Kidney tubule cell (primary cell): ENCODE results near the gene UBTFL1.
"Not testable (repeated sequence)": the region's sequence is repeated elsewhere in the genome, so short reads cannot be mapped to it uniquely, and the experiment has no call there.

Source experiments
- DNase-seq: peaks from one replicate; pipeline ENCODE4 v3.0.0-alpha.2; 2018; ENCODE audit warnings: low spot score

UBTFL1 gene, protein sequence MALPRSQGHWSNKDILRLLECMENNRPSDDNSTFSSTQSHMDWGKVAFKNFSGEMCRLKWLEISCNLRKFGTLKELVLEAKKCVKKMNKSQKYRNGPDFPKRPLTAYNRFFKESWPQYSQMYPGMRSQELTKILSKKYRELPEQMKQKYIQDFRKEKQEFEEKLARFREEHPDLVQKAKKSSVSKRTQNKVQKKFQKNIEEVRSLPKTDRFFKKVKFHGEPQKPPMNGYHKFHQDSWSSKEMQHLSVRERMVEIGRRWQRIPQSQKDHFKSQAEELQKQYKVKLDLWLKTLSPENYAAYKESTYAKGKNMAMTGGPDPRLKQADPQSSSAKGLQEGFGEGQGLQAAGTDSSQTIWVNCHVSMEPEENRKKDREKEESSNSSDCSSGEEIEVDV

DNA sequence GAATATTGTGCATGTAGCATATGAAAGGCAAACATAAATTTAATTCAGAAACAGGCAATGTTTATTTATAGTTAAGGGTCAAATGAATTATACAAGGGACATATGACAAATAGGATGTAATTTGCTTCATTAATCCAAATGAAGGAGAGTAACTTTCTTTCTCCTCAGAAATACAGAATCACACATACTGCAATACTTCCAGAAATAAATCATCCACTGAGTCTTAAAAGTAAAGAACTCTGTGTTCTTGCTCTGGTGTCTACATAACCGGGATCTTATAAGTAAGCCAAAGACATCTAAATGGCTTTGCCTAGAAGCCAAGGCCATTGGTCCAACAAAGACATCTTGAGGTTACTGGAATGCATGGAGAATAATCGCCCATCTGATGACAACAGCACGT is at the start of gene UBTFL1:
TSS of gene UBTFL1 (plus strand) at position 301 of the 400 bp plus-strand sequence. CDS start at position 301, 0 bp downstream.
- DNase-seq: not testable (repeated sequence)

DNA sequence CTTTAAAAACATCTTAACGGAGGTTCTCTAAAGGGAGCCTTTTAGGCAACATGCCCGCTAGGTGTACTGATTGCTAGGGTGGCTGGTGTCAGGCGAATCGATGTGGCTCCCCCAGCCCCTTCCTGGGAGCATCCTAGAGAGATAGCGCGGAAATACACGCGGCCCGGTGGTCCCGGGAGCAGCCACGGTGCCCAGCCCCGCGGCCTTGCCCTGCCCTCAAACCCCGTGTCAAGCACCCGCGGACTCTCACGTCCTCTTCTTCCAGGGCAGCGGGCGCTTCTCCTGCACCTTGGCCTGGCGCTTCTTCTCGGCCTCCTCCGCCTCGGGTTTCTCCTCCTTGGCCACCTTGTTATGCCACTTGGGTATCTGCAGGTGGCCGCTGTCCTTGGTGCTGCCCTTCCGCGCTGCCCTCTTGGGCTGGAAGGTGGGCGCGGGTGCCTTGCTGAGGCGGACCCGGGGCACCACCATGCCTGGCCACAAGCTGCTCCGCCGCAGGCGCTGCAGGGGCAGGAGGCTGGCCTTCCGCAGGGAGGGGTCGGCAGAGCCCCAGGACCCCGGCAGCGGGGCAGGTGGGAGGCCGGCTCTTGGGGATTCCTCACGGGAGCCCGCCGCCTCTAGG is 34.0 kb upstream of the UBTFL1 start:
- not testable (repeated sequence) for DNase-seq

DNA sequence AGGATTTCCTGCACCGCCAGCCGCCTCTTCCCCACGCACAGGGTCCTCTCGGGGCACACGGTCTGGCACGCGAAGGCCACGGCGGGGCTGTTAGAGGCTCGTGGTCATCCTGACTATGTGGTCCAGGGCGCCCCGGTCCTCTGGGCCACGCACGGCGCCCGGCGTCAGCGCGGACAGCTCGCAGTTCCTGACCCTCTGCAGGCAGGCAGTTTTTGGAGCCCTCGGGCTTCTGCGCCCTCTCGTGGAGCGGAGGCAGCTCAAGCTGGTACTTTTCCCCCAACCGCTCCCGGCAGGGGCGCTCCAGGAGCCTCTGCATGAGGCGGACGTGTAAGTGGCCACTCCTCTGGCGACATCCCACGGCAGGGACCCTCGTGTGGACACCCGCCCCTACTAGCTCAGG is 33.4 kb upstream of the UBTFL1 start:
- not testable (repeated sequence) for DNase-seq

DNA sequence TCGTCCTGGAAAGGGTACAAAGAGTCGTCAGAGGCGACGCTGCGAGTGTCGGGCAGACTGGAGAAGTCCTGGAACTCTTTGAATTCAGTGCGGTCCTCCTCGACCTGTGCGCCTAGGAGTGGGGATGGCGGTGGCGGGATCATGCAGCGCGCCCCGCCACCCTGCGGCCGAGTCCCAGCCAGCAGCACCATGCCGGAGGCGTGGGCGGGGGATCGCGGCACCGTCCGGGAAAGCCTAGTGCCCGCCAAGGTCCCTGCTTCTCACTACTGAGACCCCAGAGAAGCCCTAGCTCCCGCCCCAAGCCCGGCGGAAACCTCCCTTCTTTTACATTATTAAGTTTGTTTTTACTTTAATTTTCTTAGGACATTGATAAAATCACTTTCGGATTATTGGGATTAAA is 32.2 kb upstream of the UBTFL1 start:
- DNase-seq: not testable (repeated sequence)

DNA sequence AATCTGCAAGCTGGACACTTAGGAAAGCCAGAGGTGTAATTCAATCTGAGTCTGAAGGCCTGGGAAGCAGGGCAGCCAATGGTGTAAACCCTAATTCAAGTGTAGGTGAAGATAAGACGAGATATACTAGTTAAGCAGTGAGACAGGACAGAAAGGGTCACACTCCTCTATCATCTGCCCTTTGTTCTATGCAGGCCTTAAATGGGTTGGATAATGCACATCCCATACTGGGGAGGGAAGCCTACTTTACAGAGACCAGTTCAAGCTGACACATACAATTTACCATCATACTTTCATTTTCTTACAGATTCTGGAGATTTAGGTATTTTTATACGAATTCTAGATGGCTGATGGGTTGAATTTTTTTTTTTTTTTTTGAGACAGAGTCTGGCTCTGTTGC is 3.0 kb downstream of the UBTFL1 start:
- not testable (repeated sequence) for DNase-seq

DNA sequence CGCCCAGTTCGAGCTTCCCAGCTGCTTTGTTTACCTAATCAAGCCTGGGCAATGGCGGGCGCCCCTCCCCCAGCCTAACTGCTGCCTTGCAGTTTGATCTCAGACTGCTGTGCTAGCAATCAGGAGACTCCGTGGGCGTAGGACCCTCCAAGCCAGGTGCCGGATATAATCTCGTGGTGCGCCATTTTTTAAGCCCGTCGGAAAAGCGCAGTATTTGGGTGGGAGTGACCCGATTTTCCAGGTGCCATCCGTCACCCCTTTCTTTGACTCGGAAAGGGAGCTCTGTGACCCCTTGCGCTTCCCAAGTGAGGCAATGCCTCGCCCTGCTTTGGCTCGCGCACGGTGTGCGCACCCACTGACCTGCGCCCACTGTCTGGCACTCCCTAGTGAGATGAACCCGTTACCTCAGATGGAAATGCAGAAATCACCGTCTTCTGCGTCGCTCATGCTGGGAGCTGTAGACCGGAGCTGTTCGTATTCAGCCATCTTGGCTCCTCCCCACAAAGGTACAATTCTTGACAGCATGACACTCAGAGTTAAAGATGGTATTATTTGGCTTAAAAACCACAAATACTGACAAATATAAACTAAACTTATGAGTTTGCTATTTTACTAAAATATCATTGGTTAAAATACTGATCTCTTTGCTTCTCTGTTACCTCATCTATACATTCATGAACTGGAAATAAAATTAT is 9.6 kb downstream of the UBTFL1 start:
- not testable (repeated sequence) for DNase-seq

DNA sequence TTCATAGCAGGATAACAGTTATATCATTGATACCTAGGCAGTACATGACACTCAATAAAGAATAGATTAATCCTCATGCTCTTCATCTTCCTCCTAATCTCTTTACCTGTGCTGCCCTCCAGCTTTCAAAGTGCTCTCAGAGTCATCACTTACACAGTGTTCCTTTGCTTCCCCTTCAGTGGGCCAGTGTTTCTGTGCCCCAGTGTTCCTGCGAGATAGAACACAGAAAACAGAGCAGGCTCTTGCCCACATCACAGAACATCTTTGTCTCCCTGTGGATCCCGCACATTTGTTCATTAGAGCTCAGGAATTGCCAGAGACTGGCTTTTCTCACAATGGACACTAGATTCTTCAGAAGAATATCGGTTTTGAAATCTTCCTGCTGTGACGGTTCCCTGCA is 12.5 kb downstream of the UBTFL1 start:
- not testable (repeated sequence) for DNase-seq

DNA sequence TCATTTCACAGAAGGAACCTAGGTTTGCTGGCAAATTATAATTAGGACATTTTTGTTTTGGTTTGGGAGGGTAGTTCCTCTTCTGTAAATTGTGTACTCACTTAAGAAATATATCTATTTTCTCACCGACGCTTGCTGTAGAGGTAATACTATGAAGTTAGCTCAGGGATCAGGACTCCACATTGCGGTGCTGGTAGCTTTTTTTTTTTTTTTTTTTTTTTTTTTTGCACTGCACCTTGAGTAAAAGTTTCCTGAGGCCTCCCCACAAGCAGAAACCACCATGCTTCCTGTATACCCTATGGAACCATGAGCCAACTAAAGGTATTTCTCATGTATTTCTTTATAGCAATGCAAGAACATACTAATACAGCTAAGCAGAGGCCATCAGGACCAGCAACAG is 14.7 kb downstream of the UBTFL1 start:
- no peak for DNase-seq

DNA sequence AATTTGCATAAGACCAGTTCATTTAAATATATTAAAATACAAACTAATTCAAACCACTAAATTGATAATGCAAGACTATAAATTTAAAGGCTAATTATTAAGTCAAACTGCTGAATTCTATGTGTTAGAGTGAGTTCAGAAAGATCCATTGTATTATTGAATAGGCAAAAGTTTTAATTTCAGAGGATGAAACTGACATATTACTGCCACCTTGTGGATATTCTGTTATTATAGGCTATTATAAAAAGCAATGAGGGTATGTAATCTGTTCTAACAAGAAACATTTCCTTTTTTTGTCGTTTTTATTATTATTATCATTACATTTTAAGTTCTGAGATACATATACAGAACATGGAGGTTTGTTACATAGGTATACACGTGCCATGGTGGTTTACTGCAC is 27.8 kb downstream of the UBTFL1 start:
- DNase-seq: no peak

DNA sequence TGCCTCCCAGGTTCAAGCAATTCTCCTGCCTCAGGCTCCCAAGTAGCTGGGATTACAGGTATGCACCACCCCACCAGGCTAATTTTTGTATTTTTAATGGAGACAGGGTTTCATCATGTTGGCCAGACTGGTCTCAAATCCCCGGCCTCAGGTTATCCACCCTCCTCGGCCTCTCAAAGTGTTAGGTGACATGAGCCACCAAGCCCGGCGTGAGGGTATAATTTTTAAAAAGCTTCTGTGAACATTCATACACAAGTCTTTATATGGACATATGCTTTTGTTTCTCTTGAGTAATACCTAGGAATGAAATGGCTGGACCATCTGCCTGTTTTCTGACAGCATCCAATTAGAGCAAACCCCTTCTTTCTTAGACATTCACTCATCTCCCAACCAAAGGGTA is 34.4 kb downstream of the UBTFL1 start:
- no peak for DNase-seq

DNA sequence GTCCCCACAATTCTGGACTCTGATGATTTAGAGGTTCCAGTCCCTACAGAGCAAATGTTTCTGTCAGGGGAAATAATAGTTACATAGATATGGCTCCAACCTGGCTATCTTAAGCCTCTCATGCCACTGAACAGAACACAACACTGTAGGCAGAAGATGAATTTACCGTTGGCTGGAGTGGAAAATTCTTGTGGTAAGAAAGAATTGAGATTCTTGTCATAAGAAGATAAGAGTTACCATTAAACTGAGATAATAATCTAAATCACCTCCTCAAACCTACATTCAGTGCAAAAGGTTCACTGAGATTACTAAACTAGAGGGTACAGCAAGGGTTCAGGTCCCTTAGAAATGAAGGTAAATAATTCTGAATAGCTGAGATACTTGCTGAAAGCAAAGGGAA is 38.6 kb downstream of the UBTFL1 start:
- DNase-seq: no peak

DNA sequence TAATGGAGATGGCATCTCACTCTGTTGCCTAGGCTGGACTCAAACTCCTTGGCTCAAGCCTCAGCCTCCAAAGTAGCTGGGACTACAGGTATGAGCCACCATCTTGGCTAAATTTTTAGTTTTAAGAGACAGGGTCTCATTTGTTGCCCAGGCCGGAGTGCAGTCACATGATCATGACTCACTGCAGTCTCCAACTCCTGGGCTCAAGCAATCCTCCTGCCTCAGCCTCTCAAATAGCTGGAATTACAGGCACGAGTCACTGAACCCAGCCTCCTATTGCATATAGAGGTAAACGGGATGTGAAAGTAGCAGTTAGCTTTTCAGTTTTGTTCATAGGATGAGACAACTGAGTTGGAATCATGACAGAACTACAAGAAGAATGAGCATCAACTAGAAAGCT is 39.2 kb downstream of the UBTFL1 start:
- no peak for DNase-seq

DNA sequence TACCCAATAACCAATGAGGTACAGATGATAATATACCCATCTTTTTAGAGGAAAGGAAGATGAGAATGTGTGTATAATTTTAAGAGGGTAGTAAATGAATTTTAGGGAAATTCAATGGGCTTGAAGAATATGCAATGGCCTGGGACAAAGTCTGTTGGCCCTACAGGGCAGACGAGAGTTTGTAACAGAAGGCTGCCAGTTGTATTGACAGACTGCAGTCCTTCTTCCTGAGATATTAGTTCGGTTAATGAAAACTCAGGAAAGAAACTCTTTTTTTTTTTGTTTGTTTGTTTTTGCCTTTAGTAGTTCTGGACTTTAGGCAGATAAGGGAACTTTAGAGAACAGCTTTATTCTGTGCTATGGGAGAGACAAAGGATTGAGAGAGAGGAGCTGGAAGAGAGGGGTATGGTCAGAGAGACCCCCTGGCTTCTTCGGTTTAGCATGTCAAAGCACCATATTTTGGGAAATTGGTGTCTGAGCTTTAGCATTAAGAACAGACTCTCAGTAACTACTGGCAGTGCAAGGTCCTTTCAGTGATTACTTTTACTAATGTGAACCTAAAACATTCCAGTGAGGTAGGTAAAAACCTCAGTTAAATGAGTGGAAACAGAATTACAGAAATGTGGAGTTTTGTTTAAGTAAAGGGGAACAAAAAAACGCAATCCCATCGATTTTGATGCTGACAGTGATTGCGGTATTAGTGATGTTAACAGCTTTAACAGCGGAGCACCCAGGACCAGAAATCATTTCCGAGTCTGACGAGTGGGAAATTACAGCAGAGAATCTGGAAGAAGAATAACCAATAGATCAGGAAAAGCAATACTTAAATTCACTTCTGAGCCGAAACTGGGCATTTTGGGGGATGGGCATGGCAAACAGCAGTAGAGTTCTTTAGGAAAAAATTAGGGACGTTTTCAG is 48.1 kb downstream of the UBTFL1 start:
- DNase-seq: no peak

DNA sequence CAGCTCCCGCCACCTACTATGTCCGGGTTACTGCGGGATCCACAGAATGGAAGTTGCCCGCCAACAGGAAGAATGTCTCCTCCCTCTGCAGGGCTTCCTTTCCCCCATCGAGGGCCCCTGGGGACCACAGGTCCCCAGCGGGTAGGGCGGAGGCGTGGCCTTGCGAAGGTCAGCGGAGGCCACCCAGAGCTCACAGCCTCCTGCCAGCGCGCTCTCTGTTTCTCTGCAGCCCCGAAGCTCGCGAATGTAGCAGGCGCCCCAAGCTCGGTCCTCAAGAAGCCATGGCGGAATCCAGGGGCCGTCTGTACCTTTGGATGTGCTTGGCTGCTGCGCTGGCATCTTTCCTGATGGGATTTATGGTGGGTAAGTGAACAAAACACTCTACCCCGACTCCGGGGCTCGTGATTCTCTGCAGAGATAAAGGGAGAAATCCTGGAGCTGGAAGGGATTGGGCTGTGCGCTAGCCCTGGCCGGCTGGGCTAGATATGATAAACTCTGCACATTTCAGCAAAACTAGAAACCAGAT is 48.8 kb downstream of the UBTFL1 start, which contains the start of gene NAALAD2:
TSS of gene NAALAD2 (plus strand) at position 186 of the 526 bp plus-strand sequence. CDS start at position 282, 96 bp downstream.
- peak; percentile 6 for DNase-seq

DNA sequence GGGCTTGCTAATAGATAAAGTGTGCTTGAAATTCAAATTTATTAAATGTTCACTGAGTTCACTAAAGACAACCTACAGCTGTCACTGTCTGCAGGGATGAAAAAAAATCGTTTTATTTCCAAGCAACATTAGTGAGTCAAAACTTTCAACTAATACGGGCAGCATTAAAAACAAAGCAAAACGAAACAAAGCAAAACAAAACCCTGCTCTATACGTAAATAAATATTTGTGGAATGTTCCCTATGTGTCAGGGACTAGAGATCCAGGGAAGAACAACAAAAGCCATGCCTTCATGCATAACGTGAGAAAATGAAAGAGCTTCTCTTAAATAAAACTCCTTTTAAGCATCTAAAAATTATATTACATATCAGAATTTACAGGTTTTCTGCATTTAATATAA is 49.3 kb downstream of the UBTFL1 start:
- no peak for DNase-seq
